Breast epithelium (tissue), 4 donors: ENCODE data around the gene ADPGK. TPM values are rescaled to one million over a fixed set of nuclear protein-coding genes. Genes with fewer than 3 reads are reported as not detected.

ENCODE experiments used
- DNase-seq, 2 donors: peaks; one replicate each; pipeline ENCODE4 v3.0.0-alpha.2; 2019; ENCODE audit warnings: low spot score in 2 of 2
- H3K27ac ChIP-seq, 2 donors: fragments of 200-600 bp; sonication (generic) in 1 of 2; one replicate each; pipeline ENCODE4 v1.5.1; 2016 to 2019; ENCODE audit warnings: mild to moderate bottlenecking in 1 of 2
- H3K27me3 ChIP-seq, 2 donors: fragments of 200-600 bp; sonication (generic) in 1 of 2; one replicate each; pipeline versions ENCODE4 v1.5.1 to v1.6.0; 2017 to 2019; ENCODE audit warnings: control low read depth in 1 of 2, mild to moderate bottlenecking in 1 of 2
- H3K36me3 ChIP-seq: fragments of 200-600 bp; one replicate; pipeline ENCODE4 v1.5.1; 2019
- H3K4me1 ChIP-seq, 2 donors: fragments of 200-600 bp; sonication (generic); one replicate each; pipeline ENCODE4 v1.5.1; 2016 to 2019; ENCODE audit warnings: control low read depth in 1 of 2
- H3K4me3 ChIP-seq, 3 donors: fragments of 200-600 bp; sonication (generic); 1 replicate in 2 of 3; 2 replicates in 1 of 3; pipeline ENCODE4 v1.5.1; 2016 to 2019; ENCODE audit warnings: mild to moderate bottlenecking in 3 of 3, moderate library complexity in 2 of 3
- H3K9me3 ChIP-seq, 2 donors: fragments of 200-600 bp; sonication (generic) in 1 of 2; one replicate each; pipeline ENCODE4 v1.5.1; 2016 to 2019; ENCODE audit warnings: control low read depth in 1 of 2
- POLR2A ChIP-seq: fragments of 450-650 bp; IDR thresholded peaks from one replicate; pipeline ENCODE4 v1.6.1; 2016; ENCODE audit warnings: antibody characterized with exemption, mild to moderate bottlenecking, moderate library complexity
- POLR2AphosphoS5 ChIP-seq, 3 donors: sonication (generic); formaldehyde crosslinking; IDR thresholded peaks; one replicate each; pipeline ENCODE4 v1.6.1; 2017; ENCODE audit warnings: antibody characterized with exemption in 3 of 3
- intact Hi-C: fragments of 100-400 bp; cut with DNase I; formaldehyde crosslinking; loops from one replicate; pipeline ENCODE4 v1.15.1; 2023; ENCODE audit warnings: low total_unique reads
- total RNA-seq, 3 donors: library from RNA; depleted of rRNA; stranded (reverse); fragments of >200 nt; gene quantifications; one replicate each; pipeline ENCODE4 v1.1.0, GENCODE V29; 2016
- TF ChIP-seq, protein P1 (sequence below), 3 donors: fragments of 450-650 bp; IDR thresholded peaks; one replicate each; pipeline ENCODE4 v1.5.1; 2016 to 2017; ENCODE audit warnings: antibody characterized with exemption in 3 of 3, mild to moderate bottlenecking in 3 of 3, moderate library complexity in 3 of 3

Gene ADPGK
- total RNA-seq, 3 donors from 2014 or later: 68.2 to 70.5 (median 69.3) TPM

GRCh38 chr15:72706266-72706665, 77.3 kb downstream of the ADPGK start:
- Histone ChIP-seq H3K27me3 (no peaks in the 10 kb centered on the region), H3K4me3 (no peak overlapping the region), H3K4me1 (no peaks in the 10 kb centered on the region), H3K9me3 (no peaks in the 10 kb centered on the region), H3K36me3 (no peaks in the 10 kb centered on the region), H3K27ac (no peak overlapping the region)
- no peak for DNase-seq
- intact Hi-C loops: no loop called here
- TF ChIP-seq POLR2A: no peak
- no peak for TF ChIP-seq POLR2AphosphoS5 (IDR thresholded peaks at IDR 0.05)
- TF ChIP-seq, protein P1, sequence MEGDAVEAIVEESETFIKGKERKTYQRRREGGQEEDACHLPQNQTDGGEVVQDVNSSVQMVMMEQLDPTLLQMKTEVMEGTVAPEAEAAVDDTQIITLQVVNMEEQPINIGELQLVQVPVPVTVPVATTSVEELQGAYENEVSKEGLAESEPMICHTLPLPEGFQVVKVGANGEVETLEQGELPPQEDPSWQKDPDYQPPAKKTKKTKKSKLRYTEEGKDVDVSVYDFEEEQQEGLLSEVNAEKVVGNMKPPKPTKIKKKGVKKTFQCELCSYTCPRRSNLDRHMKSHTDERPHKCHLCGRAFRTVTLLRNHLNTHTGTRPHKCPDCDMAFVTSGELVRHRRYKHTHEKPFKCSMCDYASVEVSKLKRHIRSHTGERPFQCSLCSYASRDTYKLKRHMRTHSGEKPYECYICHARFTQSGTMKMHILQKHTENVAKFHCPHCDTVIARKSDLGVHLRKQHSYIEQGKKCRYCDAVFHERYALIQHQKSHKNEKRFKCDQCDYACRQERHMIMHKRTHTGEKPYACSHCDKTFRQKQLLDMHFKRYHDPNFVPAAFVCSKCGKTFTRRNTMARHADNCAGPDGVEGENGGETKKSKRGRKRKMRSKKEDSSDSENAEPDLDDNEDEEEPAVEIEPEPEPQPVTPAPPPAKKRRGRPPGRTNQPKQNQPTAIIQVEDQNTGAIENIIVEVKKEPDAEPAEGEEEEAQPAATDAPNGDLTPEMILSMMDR (IDR thresholded peaks at IDR 0.05): no peak

Other genes with a start within 250 kb of the ADPGK start
- gene GOLGA6B, start 129.1 kb downstream of the ADPGK start, total RNA-seq: not detected
- gene HIGD2B, start 97.6 kb downstream of the ADPGK start, total RNA-seq: not detected
- gene BBS4, start 97.6 kb downstream of the ADPGK start, total RNA-seq: 10 to 100 TPM; 18.9 to 74.9 (median 51.1) TPM